Stimulated activated CD8-positive, alpha-beta memory T cell treated with anti-CD3 and anti-CD28 coated beads, Interleukin-12 subunit alpha, Interleukin-12 subunit beta, amount 100 ng/mL, for 1 hour (primary cell): ENCODE results near the gene VPS41.
"Not testable (repeated sequence)": the region's sequence is repeated elsewhere in the genome, so short reads cannot be mapped to it uniquely, and the experiment has no call there.

Experiments
- DNase-seq: peaks from one replicate; pipeline ENCODE4 v3.0.0-alpha.2; 2020; ENCODE audit warnings: low read depth

Gene VPS41

DNA sequence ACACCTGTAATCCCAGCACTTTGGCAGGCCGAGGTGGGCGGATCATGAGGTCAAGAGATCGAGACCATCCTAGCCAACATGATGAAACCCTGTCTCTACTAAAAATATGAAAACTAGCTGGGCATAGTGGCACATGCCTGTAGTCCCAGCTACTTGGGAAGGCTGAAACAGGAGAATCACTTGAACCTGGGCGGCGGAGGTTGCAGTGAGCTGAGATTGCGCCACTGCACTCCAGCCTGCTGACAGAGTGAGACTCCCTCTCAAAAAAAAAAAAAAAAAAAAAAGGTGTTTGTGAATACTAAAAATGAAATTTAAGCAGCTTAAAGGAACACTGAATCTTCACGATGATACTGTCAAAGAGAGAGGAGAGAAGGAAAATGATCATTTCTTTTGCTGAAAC, 54.0 kb downstream of the VPS41 start:
- not testable (repeated sequence) for DNase-seq

DNA sequence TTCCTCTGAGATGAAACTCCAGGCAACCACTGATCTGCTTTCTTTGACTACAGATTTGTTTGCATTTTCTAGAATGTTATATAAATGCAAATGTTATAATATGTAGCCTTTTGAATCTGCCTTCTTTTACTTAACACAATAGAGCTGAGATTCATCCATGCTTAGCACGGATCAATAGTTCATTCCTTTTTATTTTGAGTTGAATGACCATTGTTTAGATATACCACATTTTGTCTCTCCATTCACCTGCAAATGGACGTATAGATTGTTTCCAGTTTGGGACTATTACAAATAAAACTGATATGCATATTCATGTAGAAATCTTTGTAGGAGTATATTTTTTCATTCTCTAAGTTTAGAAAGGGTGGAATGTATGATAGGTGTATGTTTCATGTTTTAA, 57.7 kb downstream of the VPS41 start:
- no peak for DNase-seq

DNA sequence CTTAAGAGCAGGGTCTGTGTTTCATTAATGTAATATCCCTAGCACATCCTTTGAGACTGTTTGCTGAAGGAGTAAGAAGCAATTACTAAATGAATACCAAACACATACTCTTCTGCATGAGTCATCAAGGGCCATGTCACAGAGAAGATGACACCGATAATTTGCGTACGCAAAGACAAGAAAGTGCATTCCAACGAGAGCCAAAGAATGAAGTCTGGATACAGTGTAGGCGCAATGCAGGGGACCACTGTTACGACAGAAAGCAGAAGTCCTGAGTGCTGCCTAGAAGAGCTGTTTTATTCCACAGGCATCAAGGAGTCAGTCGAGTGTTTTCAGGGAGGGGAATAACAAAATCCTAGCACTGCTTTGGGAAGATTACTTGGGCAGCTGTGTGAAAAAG, 62.7 kb downstream of the VPS41 start:
- no peak for DNase-seq

DNA sequence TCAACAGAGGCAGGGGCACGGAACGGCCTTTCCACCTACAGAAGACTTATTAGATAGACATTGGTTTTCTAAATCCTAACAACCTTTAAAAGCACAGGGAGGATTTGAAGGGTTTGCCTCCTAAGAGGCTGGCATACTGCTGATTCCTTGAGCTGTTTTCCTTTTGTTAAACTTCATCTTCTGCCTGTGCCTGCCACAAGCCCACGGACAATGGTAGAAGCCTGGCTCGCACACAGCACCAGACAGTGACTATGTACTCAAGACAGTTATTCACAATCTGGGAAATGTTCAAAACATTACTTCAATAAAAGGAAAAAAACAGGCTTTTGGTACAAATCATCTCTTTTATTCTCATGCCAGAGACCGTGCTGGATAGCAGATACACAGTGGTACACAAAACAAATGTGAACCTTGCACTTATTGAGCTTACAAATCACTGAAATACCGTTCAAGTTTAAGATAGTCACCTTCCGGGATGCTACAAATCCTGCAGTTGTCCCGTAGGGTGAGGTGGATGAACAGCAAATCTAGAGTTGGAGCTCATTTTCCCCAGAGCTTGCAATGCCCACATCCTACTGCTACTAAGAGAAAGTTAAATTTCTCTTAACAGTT, 63.9 kb downstream of the VPS41 start:
- DNase-seq: no peak

DNA sequence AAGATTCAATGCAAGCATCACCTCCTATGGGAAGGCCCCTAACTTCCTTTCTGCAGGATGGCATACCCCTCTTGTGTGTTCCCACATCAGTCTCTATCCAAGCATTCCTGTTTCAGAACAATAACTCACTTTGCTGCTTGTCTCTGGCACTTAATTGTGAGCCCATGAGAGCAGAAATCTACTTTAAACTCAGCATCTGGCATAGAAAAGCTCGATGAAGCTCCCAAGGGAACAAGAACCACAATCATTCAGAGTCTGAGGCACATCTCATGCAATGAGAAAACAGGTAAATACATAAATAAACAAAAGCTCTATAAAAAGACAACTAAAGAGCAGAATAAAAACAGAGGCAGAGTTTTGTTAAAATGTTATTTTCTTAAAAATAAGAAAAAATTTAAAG, 66.2 kb downstream of the VPS41 start:
- no peak for DNase-seq

DNA sequence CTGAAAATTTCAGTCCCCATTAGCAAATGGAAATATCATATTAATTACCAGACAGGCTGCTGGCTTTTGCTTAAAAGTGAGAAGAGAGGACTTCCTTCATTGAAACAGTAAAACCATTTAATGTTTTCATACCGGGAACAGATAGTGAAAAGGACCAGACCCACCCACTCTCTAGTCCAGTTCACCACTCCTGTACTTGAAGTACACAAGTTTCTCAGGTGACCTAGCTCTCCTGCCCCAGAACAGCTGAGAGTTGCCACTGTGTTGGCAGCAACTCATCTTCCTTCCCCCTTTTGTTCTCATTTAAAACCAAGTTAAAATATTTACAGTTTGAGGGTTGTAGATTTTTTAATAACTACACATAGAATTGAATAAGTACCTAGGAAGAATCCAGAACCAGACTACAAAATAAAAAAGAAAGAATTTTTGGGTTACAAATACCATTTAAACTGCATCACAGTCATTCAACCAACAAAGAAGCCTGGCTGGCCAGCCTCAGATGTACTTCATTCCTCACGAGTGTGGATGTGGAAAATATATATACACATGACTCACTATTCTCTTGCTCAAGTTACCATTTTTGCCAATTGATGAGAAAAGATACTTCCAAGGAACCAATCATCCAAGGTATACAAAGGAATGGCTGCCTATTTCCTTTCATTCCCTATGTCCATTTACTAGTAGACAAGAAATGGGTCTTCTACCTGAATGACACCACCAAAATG, 68.1 kb downstream of the VPS41 start:
- DNase-seq: no peak

DNA sequence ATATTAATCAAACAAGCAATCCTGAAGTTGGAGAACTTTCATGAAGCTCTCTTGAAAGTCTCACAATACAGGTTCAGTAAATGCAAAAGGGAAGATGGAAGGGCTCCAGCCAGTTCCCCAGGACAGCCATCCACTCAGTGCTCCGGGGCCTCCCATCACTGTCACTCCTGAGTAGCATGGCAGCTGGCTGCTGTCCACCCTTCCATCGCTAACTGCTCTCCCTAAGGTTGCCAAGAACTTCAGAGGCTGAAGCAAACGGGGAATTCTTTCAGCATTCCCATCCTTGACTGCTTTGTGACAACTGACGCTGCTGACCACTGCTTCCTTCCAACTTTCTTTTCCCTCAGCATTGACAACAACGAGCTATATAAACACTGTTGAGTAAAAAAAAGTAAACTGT, 69.1 kb downstream of the VPS41 start:
- DNase-seq: no peak

DNA sequence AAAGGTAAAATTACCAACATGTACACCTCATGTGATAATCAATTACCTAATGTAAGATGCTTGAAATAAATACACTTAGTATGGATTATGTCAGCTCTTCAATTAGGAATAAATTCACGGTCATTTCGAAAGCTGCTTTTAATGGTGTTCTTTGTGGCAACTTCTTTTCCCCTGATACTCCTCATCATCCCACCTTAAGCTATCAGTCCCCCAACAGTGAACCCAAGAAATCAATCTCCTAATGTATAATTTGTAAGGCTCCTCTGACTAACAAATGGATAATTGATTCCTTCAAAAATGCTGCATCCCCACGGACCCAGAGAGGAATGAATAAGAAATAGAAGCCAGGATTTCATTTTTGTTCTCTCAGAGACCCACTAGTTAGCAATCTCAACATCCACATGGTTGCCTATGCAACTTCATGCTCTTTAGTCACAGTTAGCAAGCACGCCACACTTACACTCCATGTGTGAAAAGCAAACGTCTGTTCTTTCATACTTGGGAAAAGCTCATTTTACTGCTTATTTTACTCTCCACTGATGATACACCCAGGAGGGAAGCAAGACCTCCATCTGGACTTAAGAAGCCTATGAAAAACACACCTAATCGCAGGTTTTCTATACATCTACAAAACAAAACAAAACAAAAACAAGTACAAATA, 70.1 kb downstream of the VPS41 start:
- DNase-seq: no peak

DNA sequence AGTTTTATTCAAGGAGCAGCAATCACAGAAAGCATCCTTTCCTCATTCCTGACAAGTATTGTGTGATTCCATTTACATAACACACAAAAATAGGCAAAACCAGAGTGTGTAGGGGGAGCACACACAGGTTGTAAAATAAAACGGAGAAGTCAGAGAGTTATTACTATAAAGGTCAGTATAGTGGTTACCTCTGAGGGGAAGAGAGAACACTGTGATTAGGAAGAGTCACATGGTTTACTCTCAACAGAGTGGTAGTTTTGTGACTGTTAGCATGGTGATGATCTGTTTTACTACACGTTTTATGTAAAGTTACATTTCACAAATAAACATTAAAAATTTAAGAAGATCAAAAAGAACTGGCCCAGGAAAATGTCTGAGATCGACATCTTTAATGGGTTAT, 74.6 kb downstream of the VPS41 start:
- no peak for DNase-seq

DNA sequence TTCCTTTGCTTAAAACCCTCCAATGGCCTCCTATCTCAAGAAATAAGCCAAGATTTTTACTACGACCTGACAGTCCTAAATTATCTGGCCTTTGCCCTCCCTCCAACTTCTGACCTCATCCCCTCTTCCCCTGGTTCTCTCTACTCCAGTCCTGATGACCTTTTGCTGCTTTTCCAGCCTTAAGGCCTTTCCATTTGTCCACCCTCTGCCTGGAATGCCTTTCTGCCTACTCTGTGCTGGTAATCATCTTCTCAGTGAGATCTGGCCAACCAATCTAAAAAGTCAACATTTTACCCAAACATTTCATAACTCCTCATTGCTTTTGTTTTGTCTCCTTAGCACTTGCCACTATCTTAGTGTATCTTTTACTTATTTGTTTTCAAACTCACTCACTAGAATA, 75.7 kb downstream of the VPS41 start:
- DNase-seq: no peak

DNA sequence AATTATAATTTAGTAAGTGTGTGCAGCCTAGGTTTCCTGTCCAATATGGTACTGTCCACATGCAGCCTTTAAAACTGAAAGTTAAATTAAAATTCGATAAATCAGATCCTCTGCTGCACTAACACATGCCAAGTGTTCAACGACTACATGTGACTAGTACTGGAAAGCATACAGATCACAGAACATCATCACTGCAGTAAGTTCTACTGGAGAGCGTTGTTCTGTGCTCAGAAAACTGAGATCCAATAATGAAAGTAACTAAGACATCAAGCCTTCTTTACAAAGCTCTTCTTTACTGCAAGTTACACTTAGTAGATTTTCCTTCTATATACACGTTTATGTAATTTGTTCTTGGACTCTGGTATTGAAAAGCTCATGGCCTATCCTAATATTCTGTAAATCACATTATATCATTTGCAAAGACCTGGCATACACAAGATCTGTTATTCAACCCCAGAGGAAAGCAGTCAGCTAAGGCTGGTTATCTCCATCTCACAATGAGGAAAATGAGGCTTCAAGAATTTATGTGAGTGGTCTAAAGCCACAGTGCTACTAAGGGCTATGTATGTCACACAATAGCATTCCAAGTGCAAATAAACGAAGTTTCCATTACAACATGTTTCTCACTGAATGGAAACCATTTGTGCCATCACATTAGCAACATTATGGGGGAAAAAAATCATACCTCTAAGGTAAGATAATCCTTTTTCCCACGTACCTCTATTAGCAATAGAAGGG, 77.6 kb downstream of the VPS41 start:
- no peak for DNase-seq

DNA sequence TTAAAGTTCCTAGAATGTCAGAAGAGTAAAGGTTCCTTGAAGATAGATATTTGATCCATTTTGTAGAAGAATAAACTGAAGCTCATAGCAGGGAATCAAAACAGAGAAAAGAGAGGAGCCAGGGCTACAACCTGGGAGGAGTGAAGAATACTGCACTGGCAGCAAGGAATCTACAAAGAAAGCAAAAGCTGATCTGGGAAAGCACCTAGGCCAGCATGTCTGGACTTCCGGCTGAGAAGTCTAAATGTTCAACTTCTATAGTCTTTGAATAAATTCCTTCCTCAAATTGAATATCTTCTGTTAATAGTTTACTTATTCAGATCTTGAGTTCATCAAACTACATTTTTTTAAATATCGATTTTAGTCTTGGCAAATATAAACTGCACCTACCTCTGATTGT, 78.2 kb downstream of the VPS41 start:
- no peak for DNase-seq

DNA sequence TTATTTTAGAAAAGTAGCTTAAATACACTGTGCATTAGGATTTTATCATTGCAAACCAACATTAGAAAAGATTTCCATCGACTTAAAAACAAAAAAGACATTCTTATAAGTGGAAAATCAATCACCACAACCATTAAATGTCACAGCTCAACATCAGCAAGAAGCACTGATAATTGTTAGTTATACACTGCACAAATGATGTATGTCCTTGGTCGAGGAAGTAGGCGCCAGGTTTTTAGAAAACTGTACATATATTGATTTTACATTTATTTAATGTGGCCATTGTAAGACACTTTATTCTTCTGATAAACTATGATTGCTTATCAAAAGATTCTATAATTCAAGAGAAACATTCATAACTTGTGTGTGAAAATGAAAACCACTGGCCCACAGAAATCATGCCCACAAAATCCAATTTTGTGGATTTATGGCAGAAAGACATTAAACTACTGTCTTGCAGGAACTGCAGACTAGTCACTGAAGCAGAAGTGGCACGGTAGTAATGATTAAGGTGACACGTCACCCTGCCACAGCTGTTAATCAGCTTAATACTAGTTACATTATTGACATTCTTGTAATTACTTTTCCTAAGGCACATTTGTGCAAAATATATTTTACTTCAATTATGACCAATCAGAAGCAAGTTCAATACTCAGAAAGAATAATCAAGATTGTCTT, 79.4 kb downstream of the VPS41 start:
- no peak for DNase-seq

DNA sequence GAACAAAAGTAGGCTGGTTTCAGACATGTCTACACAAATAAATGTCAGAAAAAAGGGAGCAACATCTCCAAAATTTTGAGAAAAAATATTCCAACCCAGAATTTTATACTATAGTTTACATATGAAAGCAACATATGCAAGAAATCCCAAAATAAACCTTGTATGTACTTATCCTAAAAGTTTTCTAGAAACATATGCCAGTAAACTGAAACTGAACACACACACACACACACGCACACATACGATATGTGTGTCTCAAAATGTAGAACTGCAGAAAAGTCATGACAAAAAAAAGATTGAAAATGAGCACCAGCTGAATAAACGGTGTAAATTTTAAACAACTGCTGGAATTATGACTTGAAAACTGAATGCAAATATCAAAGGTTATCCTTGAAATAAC, 81.0 kb downstream of the VPS41 start:
- DNase-seq: no peak

DNA sequence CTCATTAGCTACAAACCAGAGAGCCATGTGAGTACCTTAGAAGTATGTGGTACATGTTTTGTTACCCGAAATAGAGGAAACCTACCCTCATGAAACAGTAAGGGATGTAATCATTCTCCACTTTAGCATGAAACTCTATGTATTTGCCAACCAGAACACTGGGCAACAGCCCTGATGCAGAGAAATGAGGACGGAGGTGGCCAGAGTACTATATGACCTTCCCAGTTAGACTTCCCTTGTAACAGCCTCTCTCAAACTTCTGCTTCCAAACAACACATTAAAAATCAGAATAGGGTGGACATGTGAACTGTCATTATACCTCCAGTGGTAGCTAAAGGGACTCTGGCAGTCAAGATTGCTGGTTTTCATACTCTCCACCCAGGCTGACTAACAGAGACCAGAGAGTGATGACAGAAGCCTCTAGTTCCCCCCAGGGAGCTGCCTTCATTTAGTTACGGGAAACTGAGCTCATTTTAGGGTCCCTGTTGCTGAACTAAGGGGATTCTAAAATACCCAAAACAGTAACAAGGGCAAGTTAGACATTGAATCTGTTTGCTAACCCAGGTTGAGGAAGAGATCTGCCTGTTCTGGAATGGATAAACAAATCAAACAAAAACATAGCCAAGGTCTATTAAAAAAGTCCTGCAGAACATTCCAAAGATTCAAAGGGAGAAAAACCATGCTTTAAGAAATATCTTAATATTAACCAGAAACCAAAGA, 83.1 kb downstream of the VPS41 start:
- no peak for DNase-seq

DNA sequence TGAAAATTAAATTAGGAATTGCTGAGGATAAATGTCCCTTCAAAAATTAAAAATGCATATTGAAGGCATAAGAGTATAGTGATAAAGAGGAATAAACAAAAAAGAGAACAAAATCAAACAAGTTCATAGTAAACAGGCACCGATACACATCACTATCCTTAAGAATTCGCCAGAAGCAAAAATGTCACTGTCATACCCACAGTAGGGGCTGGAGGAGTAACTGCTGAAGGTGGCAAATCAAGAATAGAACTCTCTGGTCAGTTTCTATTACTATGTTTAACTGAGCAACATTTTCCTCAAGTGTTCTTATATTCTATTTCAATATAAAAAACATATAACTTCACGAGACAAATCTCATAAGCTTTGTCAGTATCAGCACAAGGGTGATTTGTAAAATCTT, 84.0 kb downstream of the VPS41 start:
- DNase-seq: no peak

DNA sequence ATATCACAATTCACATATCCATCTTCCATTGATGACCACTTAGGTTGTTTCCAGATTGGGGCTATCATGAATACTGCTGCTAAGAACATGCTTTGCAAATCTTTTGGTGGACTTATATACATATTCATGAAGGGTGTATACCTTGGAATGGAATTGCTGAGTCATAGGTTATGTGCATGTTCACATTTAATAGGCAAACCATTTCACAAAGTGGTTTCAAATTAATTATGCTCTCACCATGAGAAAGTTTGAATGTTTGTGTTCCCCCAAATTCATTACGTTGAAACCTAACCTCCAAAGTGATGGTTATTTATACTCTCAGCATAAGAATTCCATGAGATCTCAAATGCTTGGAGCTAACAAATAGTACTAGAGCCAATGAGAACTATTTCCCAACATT, 86.4 kb downstream of the VPS41 start:
- no peak for DNase-seq

DNA sequence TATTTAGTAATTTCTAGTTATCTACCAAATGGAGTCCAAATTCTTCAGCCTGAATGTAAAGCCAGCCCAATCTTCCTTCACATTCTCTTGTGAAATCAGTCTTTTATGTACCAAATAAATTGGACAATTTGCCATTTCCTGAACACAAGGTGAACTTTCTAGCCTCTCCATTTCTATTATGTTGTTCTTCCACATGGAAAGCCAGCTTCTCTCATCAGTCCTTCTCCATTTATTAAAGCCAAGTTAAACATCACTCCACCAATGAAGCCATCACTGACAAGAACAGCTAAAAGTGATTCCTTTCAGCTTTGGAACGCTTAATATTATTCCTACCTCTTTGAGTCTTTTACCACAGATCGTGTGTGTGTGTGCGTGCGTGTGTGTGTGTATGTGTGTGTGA, 88.4 kb downstream of the VPS41 start:
- no peak for DNase-seq

DNA sequence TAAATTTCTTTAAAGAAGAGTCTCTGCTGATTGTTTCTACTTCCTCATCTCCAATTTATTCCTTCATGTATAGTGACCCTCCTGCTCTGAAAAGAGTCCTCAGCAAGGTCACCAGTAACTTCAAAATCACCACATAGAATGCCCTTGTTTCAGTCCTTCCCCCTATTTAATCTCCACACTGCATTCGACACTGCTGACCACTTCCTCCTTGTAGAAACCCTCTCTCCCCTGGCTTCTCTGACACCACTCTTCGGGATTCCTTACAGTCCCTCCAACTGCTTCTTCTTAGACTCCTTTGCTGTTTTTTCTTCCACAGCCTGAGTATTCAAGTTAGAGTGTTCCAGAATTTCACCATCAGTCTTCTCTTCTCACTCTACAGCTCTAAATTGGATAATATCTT, 89.5 kb downstream of the VPS41 start:
- no peak for DNase-seq

DNA sequence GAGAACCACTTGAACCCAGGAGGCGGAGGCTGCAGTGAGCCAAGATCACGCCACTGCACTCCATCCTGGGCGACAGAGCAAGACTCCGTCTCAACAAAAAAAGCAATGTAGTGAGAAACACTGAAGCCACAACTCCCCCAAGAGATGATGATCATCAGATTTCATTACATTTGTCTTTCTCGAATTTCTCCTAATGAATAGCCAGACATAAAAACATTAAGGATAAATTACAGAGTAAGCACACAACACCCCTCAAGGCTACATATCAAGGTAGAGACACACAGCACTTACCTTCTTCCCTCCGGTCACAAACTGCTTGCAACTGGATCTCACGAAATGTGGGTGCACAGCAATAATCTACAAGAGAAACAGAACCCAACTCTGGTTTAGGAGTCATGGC, 91.5 kb downstream of the VPS41 start:
- DNase-seq: no peak

DNA sequence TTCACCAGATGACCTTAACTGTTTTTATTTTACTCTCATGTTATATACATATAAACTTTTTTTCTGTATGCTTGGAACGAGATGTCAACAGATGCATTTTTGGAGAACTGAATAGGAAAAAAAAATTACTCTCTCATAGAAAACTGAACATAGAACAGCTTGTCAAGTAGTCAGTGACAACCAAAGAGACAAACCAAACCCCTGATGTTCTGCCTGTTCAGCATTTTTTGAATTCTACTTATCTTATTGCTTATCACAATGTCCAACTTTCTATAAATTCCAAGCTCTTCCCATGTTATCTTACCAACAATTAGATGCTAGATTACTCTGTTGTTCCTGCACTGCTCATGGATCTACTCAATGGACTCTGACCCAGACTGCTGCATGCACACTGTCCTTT, 95.2 kb downstream of the VPS41 start:
- no peak for DNase-seq

DNA sequence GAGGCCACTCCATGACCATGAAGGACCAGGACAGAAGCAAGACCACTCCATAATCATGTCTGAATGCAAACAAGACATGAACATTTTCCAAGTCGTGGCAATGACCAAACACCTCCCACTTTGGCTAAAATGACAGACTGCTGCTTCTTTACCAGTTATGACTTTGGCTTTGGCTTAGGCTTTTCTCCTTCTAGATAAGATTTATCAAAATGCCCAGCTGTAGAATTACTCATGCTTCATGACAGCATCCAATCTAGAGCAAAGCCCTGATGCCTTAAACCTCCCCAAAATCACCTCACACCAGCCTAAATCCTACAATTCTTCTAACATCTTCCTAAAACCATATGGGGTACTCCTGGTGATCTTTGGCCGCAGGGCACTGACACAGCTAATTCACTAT, 102.1 kb downstream of the VPS41 start:
- no peak for DNase-seq
